Stomach (tissue), 4 donors: ENCODE results near the gene FBXW8.

ENCODE experiments used
- EP300 ChIP-seq: sonication (generic); formaldehyde crosslinking; IDR thresholded peaks from one replicate; pipeline ENCODE4 v1.6.1; 2017; ENCODE audit warnings: antibody characterized with exemption
- POLR2A ChIP-seq, 4 donors: fragments of 450-650 bp; IDR thresholded peaks; one replicate each; pipeline ENCODE4 v1.6.1; 2016; ENCODE audit warnings: antibody characterized with exemption in 4 of 4, control low read depth in 2 of 4, mild to moderate bottlenecking in 1 of 4, moderate library complexity in 1 of 4
- POLR2AphosphoS5 ChIP-seq, 3 donors: sonication (generic); formaldehyde crosslinking; IDR thresholded peaks; one replicate each; pipeline ENCODE4 v1.6.1; 2016; ENCODE audit warnings: antibody characterized with exemption in 3 of 3
- TF ChIP-seq, protein P1 (sequence below), 7 experiments: fragments of 450-650 bp in 4 of 7; fragments of 200-600 bp in 3 of 7; sonication (generic) in 3 of 7; IDR thresholded peaks; one replicate each; pipeline ENCODE4 v1.5.1; 2016 to 2019; ENCODE audit warnings: antibody characterized with exemption in 7 of 7, control low read depth in 2 of 7, mild to moderate bottlenecking in 1 of 7

DNA sequence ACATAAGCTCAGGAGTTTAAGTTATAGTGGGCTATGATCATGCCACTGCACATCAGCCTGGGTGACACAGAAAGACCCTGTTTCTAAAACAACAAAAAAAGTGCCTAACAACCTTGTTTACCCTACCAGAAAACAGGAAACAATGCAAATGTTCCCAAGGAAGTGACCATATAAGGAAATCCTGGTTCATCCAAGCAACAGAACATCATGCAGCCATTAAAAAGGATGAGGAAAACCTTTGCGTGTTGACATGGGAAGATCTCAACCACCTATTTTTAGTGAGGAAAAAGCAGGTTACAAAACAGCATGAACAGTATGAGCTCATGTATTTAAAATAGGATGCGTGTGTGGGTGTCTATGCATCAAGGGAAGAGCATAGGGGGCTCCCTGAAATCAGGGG lies 43.2 kb upstream of the FBXW8 start:
- TF ChIP-seq, protein P1, sequence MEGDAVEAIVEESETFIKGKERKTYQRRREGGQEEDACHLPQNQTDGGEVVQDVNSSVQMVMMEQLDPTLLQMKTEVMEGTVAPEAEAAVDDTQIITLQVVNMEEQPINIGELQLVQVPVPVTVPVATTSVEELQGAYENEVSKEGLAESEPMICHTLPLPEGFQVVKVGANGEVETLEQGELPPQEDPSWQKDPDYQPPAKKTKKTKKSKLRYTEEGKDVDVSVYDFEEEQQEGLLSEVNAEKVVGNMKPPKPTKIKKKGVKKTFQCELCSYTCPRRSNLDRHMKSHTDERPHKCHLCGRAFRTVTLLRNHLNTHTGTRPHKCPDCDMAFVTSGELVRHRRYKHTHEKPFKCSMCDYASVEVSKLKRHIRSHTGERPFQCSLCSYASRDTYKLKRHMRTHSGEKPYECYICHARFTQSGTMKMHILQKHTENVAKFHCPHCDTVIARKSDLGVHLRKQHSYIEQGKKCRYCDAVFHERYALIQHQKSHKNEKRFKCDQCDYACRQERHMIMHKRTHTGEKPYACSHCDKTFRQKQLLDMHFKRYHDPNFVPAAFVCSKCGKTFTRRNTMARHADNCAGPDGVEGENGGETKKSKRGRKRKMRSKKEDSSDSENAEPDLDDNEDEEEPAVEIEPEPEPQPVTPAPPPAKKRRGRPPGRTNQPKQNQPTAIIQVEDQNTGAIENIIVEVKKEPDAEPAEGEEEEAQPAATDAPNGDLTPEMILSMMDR (IDR thresholded peaks at IDR 0.05) = no peak
- TF ChIP-seq EP300 = no peak
- TF ChIP-seq POLR2A (IDR thresholded peaks at IDR 0.05) = no peak
- TF ChIP-seq POLR2AphosphoS5 (IDR thresholded peaks at IDR 0.05) = no peak
